DMS 273 (cell line): ENCODE data around the gene CREBL2.
A peak's percentile ranks its signal among the peaks of the same experiment; 100 is the strongest.
"Not testable (repeated sequence)": the region's sequence is repeated elsewhere in the genome, so short reads cannot be mapped to it uniquely, and the experiment has no call there.

ENCODE experiments used
- DNase-seq: peaks from one replicate; lab custom pipeline; 2025; ENCODE audit not compliant: unreplicated experiment; lab: John Stamatoyannopoulos, UW

Gene CREBL2

DNA sequence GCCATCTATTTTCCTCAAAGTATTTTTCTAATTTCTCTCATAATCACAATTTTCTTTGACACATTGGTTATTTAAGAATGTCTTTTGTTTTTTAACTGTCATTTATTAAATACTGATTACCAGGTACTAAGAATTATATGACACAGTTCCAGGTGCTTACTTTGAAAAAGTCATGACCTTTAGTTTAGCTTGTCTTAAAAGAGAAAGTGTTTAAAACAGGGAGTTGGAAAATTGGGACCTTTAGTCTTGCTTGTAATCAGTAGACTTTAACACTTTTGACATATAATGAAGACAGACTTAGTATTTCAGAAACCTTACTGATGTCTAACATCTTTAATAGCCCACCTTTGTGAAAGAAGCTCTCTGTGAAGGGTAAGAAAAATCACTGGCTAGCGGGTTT lies 19.2 kb downstream of the CREBL2 start:
- no peak for DNase-seq

DNA sequence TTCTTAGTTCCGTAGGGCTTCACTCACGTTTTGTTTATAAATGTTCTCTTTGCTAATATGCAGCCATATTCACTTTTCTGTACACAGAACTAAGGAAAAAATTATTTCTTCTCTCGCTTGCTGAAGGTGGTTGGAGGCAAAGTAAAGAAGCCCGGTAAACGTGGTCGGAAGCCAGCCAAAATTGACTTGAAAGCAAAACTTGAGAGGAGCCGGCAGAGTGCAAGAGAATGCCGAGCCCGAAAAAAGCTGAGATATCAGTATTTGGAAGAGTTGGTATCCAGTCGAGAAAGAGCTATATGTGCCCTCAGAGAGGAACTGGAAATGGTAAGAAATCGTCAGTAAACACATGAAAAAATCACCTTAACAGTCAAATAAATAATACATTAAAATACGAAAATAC lies 24.0 kb downstream of the CREBL2 start:
- no peak for DNase-seq

DNA sequence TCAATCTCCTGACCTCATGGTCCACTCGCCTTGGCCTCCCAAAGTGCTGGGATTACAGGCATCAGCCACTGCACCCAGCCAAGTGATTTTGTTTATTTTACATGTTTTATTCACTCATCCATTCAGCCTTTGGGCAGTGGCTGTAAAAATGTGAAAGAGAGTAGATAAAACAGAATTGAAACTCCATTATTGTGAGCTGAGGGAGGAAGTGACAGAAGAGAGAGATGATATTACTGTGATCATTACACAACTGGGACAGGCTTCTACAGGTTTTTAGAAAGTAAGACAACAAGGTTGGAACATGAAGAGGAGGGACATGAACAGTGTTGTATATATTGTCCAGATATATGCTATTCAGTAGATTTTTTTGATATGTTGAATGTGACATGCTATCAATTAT lies 25.0 kb downstream of the CREBL2 start:
- no peak for DNase-seq

DNA sequence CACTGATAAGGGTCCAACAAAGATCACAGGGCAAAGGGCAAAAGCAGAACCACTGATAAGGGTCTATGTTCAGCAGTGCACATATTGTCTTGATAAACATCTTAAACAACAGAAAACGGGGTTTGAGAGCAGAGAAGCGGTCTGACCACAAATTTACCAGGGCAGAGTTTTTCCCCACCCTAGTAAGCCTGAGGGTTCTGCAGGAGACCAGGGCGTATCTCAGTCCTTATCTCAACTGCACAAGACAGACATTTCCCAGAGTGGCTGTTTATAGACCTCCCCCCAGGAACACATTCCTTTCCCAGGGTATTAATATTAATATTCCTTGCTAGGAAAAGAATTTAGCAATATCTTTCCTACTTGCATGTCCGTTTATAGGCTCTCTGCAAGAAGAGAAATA lies 28.3 kb downstream of the CREBL2 start:
- not testable (repeated sequence) for DNase-seq

DNA sequence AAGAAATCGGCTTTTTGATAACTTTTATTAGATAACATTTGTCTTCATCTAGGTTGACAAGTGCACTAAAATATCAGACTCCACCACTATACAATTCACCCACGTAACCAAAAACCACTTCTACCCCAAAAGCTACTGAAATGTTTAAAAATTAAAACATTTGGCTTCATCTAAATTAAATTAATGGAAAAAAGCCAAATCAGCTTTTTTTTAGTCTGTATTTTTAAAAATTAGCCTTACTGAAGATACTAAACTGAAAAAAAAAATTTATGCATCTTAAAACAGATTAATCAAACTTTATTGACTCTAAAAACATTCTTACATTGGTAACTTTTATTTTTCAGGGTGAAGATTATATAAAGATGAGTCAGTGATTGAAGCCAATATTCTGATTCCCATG lies 30.0 kb downstream of the CREBL2 start:
- no peak for DNase-seq

DNA sequence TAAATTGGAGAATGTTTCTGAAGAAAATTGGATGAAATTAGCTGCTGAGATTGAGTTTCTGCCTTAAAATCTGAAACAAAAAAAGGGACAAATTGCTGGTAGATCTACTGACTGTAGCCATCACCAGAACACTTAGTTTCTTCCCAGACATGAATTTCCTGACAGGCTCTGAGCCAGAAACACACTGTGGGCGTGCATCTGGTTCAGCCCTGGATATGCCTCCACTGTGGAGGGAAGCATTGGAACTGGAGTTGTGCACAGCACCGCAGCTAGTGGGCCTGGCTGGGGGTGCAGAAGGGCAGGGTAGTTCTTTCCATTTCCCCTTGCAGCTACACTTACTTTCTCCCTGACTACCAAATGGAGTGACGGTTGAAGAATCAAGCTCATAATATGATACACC lies 31.2 kb downstream of the CREBL2 start:
- DNase-seq: no peak

DNA sequence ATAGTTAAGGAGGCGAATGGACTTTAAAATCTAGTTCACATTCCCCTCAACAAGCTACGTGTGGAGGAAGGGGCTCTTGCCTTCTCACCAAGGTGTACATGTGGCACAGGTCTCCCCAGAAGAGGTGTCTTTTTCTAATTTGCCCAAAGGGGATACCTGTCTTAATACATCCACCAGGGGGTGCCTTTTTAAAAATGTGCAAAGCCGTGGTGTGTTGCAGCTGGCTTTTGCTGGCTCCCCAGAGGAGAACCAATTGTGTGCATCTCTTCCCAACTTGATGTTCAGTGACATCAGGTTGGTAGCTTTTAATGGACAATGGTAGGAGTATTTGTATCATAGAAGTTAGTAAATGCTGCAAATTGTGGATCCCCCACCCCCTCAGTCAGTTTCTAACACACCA lies 33.8 kb downstream of the CREBL2 start:
- DNase-seq: peak; percentile 52

DNA sequence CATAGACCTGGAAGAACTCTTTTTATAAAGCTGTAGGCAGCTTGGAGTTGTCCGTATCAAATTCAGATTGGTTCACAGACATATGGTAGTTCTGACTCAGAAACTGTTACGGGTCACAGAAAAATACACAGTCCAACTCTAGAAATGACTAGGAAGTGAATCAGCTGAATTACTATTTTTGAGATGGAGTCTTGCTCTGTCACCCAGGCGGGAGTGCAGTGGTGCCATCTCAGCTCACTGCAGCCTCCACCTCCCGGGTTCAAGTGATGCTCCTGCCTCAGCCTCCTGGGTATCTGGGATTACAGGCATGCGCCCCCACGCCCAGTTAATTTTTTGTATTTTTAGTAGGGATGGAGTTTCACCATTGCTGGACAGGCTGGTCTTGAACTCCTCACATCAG lies 34.3 kb downstream of the CREBL2 start:
- not testable (repeated sequence) for DNase-seq

DNA sequence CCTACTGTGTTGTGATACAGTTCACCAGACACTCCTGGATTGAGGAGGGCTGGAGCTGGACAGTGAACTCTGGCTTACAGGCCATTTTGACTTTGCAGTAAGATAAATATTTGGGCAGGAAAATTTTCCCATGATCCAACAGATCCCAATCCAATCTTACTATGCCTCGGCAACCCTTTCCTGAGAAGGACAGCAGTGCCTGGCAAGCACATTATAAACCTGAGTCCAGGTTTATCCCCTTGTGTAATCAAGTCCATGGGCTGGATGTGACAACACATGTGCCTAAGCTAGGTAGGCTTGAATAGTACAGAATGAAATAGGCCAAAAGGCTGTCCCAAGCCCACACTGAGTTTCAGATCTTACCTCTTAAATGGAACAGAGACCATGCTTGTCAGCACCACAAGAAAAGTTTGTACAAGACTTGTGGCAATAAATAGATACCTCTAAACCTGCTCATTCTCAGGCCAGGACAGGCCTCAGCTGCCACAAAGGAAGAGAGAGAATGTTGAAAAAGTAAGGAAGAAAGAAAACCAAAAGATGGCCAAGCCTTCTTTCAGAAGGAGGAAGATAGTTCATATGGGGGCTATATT lies 34.9 kb downstream of the CREBL2 start:
- DNase-seq: no peak

DNA sequence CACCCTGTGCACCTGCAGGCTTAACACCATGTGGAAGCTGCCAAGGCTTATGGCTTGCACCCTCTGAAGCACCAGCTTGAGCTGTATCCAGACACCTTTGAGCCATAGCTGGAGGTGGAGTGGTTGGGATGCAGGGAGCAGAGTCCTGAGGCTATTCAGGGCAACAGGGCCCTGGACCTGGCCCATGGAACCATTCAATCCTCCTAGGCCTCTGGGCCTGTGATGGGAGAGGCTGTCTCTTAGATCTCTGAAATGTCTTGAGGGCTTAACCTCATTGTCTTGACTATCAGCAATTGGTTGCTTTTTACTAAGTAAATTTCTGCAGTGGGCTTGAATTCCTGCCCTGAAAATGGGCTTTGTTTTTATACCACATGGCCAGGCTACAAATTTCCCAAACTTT lies 36.6 kb downstream of the CREBL2 start:
- DNase-seq: no peak

DNA sequence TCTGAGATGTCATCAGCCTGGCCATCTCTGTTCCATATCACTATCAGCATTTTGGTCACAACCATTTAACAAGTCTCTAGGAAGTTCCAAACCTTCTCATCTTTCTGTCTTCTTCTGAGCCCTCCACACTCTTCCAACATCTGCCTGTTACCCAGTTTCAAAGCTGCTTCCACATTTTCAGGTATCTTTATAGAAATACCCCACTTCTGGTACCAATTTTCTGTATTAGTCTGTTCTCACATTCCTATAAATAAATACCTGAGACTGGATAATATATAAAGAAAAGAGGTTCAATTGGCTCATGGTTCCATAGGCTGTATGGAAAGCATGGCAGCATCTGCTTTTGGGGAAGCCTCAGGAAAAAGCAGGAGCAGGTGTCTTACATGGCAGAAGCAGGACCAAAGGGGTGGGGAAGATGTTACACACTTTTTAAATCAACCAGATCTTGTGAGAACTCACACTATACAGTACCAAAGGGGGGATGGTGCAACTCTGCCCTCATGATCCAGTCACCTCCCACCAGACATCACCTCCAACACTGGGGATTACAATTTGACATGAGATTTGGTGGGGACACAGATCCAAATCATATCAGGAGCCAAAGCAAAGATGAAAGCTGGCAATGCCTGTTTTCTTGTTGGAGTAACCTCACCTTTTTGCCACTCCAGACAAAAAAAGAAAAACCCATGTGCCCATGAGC lies 37.4 kb downstream of the CREBL2 start:
- DNase-seq: no peak

DNA sequence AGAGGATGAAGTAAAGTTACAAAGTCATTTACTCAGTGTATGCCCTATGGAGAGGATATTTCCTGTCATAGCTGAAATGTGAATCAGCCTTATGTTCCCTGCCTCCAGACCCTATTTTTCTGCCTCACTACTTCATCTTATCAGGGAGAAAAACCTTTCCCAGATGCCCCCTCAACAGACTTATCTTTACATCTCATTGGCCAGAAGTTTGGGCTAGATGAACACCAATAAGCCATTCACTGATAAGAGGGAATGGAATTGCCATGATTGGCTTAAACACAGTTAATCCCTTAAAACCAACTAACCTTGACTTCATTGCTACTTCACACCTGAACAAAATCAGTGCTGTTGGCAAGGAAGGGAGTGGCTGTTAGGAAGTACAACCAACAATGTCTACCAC lies 40.1 kb downstream of the CREBL2 start:
- DNase-seq: no peak

DNA sequence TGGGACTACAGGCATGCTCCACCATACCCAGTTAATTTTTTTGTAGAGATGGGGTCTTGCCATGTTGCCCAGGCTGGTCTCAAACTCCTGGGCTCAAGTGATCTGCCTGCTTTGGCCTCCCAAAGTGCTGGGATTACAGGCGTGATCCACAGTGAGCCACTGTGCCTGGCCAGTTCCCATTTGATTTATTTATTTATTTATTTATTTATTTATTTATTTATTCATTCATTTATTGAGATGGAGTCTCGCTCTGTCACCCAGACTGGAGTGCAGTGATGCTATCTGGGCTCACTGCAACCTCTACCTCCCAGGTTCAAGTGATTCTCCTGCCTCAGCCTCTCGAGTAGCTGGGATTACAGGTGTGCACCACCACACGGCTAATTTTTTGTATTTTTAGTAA lies 41.0 kb downstream of the CREBL2 start:
- DNase-seq: not testable (repeated sequence)

DNA sequence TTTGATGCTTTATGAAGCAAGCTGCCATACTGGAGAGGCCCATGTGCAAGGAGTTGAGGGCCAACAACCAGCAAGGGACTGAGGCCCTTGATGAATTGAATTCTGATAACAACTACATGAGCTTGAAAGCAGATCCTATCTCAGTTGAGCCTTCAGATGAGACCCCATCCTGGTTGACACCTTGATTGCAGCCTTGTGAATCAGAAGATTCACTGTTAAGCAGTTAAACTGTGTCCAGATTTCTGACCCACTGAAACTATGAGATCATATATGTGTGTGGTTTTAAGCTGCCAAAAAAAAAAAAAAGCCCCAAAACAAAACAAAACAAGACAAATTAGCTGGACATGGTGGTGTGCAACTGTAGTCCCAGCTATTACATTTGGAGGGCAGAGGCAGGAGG lies 42.2 kb downstream of the CREBL2 start:
- no peak for DNase-seq

DNA sequence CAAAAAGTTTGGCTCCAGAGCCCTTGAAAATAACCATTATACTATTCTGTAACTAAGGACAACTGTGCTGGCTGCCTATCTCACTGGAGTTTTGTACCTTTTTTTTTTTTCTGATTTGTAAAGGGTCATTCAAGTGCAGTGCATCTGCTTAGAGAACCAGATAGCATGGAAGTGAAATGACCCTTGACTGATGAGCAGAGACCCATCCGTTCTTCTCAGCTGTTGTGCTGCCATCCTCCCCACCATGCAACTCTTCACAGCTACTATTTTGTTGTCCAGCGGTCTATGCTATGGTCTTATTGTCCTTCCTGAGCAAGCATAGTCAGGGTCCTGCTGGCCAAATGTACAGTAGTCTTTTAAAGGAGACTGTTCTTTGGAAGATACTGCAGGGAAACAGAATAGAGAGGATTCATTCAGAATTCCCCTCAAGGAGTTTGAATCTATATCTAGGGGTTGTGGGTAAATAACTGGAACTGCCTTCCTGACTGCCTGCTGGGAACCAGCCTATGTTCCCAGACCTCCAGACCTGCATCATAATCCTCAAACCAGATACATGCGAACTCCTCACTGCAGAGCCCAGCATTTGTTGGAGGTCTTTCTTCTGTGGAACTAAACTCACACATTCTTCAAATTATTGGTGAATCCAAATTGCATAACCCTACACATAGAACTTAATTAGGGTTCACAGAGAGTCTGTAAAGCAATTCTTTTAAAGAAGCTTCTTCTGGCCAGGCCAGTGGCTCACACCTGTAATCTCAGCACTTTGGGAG lies 43.2 kb downstream of the CREBL2 start:
- no peak for DNase-seq

DNA sequence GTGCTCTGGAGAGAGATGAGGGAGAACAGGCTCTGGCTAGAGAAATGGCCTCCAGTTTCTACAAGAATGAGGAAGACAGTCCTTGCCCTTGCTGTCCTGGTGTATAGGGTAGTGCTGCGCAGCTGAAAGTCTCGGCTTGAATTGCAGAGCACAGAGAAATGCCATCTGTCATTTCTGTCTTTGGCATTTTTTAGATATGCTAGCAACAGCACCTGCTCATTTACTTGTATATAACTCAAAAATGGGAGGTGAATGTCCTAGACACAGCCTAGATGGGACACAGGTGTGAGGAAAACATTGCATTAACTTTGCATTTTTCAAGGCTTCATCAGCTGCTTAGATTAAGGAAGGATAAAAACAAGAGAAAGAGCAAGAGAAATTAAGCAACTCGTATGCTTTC lies 48.5 kb downstream of the CREBL2 start:
- DNase-seq: peak; percentile 20

DNA sequence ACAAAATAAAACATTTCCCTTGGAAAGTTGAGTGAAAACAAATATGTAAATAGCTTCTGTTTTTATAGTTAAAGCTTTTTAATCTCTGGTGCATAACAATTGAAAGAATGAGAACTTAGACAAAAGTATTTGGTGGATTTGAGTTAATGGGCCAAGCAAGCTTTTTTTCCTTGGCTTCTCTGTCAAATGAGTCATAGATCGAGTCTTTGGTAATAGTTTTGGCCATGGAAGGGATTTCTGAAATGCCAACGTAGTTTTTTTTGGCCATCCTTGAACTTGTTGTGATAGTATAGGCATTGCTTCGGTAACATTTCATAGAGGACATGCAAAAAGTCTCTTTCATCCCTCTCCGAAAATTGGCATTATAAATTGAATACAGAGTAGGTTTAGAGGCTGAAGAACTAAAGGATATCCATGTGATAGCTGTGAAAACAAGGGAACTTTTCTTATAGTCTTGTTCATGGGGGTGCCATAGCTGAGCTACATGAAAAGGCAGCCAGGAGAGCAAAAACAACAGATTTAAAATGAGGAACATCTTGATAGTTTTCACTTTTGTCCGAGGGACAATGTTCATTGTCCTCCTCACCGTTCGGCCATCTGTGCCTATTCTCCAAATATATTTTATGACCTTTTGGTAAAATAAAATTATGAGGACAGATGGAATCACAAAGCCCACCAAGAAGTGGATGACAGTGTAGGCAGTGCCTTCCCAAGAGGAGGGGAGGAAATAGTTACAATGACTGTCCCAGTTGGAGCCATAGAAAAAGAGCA lies 49.6 kb downstream of the CREBL2 start:
- no peak for DNase-seq

DNA sequence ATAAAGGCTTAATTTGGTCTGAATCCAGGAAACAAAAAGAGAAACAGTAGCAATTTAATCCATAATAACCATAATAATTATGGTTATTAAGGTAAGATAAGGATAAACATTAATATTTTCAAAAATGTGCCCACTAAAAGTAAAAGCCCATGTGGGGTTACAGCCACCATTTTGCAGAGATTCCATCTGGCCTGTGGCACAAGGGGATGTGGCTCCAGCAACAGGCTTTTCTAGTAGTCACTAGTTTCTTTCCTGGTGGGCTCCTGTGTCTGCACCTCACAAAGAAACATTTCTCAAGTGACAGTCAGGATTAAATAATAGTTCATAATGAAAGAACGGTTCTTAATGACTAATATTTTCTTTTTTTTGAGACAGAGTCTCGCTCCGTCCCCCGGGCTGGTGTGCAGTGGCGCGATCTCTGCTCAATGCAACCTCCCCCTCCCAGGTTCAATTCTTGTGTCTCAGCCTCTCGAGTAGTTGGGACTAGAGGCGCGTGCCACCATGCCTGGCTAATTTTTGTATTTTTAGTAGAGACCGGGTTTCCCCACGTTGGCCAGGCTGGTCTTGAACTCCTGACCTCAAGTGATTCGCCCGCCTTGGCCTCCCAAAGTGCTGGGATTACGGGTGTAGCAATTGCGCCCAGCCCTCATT lies 52.1 kb downstream of the CREBL2 start:
- no peak for DNase-seq

DNA sequence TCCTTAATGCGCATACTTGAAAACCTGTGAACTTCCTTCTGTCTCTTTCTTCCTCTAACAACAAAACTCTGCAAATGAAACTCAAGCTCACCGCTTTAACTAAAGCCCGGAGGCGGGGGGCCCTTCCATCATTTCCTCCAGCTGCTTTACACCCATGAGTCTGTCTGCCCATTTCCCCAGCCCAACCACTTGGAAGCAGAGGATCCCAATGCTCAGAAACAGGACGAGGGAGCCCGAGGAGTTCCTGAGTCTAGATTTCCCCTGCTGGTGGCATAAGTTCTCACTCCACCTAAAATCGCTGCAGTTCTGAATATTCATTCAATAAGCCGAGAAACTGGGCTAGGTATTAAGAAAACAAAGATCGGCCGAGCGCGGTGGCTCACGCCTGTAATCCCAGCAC lies 53.5 kb downstream of the CREBL2 start:
- DNase-seq: no peak

DNA sequence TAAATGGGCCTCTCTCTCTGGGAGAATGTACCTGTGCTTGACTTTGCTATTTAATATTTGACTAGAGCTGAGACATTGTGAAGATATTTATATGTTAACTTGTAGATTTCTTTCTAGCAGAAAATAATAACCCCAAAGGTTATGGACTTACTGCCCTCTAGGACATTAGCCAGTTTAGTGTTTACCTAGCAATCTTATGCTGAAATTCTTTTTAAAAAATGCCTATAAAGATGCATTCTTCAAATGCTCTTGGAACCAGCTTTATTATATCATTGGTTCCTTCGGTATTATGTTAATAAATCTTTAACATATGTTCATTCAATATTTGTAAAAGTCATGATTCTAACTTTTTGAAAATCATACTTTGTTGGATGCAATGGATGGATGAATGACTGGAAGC lies 56.3 kb downstream of the CREBL2 start:
- no peak for DNase-seq

DNA sequence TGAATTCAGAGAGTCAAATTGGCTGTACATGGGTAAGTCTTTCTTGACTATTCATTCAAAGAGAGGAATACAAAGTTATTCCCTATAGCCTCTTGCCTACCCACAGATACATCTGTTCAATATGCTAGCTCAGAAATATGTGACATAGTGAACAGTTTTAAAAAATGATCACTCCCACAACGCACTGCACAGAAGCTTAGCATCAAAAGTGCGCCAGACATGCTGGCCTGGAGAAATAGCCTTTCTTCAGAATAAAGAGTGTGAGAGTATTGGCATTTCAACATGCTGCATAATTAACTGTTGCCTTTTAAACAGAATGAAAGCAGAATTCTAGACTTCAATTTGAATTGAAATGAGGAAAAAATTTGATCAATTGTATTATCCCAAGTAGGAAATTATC lies 57.3 kb downstream of the CREBL2 start:
- DNase-seq: no peak
